Spinal cord (tissue), 10 donors: ENCODE measurements around the gene DPEP2. TPM values are rescaled to one million over a fixed set of nuclear protein-coding genes. Genes with fewer than 3 reads are reported as not detected.
"Not testable (repeated sequence)": the region's sequence is repeated elsewhere in the genome, so short reads cannot be mapped to it uniquely, and the experiment has no call there.

ENCODE experiments used
- DNase-seq, 6 donors: peaks; one replicate each; pipeline versions ENCODE4 v3.0.0 to v3.0.0-alpha.2; 2013 to 2015; ENCODE audit warnings: low spot score in 6 of 6, low read depth in 4 of 6
- H3K27ac ChIP-seq: one replicate; pipeline ENCODE4 v1.5.1; 2013; ENCODE audit warnings: low read depth, low read length, control low read depth
- H3K27me3 ChIP-seq: one replicate; pipeline ENCODE4 v1.6.1; 2013; ENCODE audit warnings: low read length; ENCODE audit not compliant: control insufficient read depth, insufficient read depth
- H3K36me3 ChIP-seq: one replicate; pipeline ENCODE4 v1.6.1; 2013; ENCODE audit warnings: low read length; ENCODE audit not compliant: control insufficient read depth, insufficient read depth
- H3K4me1 ChIP-seq: one replicate; pipeline ENCODE4 v1.6.1; 2013; ENCODE audit warnings: low read length; ENCODE audit not compliant: control insufficient read depth, insufficient read depth
- H3K4me3 ChIP-seq: one replicate; pipeline ENCODE4 v1.5.1; 2013; ENCODE audit warnings: low read depth, low read length, control low read depth
- H3K9me3 ChIP-seq: one replicate; pipeline ENCODE4 v1.6.1; 2013; ENCODE audit warnings: low read length; ENCODE audit not compliant: control insufficient read depth, insufficient read depth
- WGBS: methylation state at CpG from one replicate; pipeline ENCODE4 v1.1.5; 2013; ENCODE audit warnings: missing lambda C conversion rate; ENCODE audit not compliant: insufficient coverage; 5-methylcytosine and 5-hydroxymethylcytosine counted together
- polyA plus RNA-seq, 2 donors: library from polyadenylated mRNA; unstranded; fragments of 120-200 nt; gene quantifications; one replicate each; pipeline ENCODE4 v1.2.1, GENCODE V29; 2013; ENCODE audit not compliant: insufficient read length in 2 of 2
- small RNA-seq: library from RNA; depleted of rRNA; stranded (forward); fragments of <200 nt; gene quantifications from one replicate; pipeline ENCODE3, GENCODE V24; 2014; ENCODE audit warnings: low replicate concordance
- total RNA-seq, 2 donors: library from RNA; depleted of rRNA in 1 of 2; stranded (reverse); fragments of 120-200 nt in 1 of 2; fragments of >200 nt in 1 of 2; gene quantifications; one replicate each; pipeline versions ENCODE4 v1.2.3 to v1.2.4, GENCODE V29; 2013 to 2014
- donor health status: healthy.

Gene DPEP2
- total and polyA plus RNA-seq, 4 donors = 1.0 to 3.0 (median 2.5) TPM

- DNase-seq = no peak
- Histone ChIP-seq H3K4me1 (peaks cover 54% of the 10 kb centered on the region), H3K36me3 (peaks cover 74% of the 10 kb centered on the region), H3K4me3 (no peak overlapping the region), H3K9me3 (no peaks in the 10 kb centered on the region), H3K27me3 (no peaks in the 10 kb centered on the region), H3K27ac (no peak overlapping the region)
- 88% methylated on average over 9 of the region's 9 CpGs for WGBS
Measured at GRCh38 chr16:67941469-67942199, 57.6 kb downstream of the DPEP2 start.

- H3K27ac ChIP-seq = no peak overlapping the region
- WGBS = 90% methylated on average over 4 of the region's 5 CpGs
- H3K4me1 ChIP-seq = peaks cover 45% of the 10 kb centered on the region
Measured at GRCh38 chr16:67940446-67941089, 58.7 kb downstream of the DPEP2 start.

GRCh38 chr16:67939507-67940445, 59.5 kb downstream of the DPEP2 start:
- Histone ChIP-seq H3K27ac (no peak overlapping the region), H3K27me3 (no peaks in the 10 kb centered on the region), H3K9me3 (no peaks in the 10 kb centered on the region), H3K4me3 (no peak overlapping the region), H3K4me1 (peaks cover 44% of the 10 kb centered on the region), H3K36me3 (peaks cover 56% of the 10 kb centered on the region)
- DNase-seq = no peak
- 89% methylated on average over 33 of the region's 33 CpGs for WGBS

More at GRCh38 chr16:67940446-67941089, 58.7 kb downstream of the DPEP2 start:
- Histone ChIP-seq H3K4me3 (no peak overlapping the region), H3K27me3 (no peaks in the 10 kb centered on the region), H3K9me3 (no peaks in the 10 kb centered on the region), H3K36me3 (peaks cover 63% of the 10 kb centered on the region)
- DNase-seq = no peak

- DNase-seq, H3K27ac ChIP-seq, H3K9me3 ChIP-seq, H3K4me3 ChIP-seq, H3K27me3 ChIP-seq: not testable (repeated sequence)
- 100% methylated on average over 2 of the region's 5 CpGs for WGBS
- H3K4me1 ChIP-seq = peaks cover 38% of the 10 kb centered on the region
- H3K36me3 ChIP-seq = peaks cover 47% of the 10 kb centered on the region
Measured at GRCh38 chr16:67937713-67938112, 61.6 kb downstream of the DPEP2 start.

Small RNA genes within 50 kb of the gene (small RNA-seq; reads per million reads assigned to genes)
- not detected for gene RNU6-359P

Other genes starting within 250 kb of the DPEP2 start
- 1 to 10 TPM; 6.7 to 8.2 TPM for gene RANBP10, start 192.9 kb downstream of the DPEP2 start, total RNA-seq
- gene RANBP10, start 192.9 kb downstream of the DPEP2 start, polyA plus RNA-seq = 10 to 100 TPM; 15.9 to 25.6 TPM
- 10 to 100 TPM in 1 of 2 donors, 1 to 10 TPM in 1; 4.3 to 11.7 TPM for gene TSNAXIP1, start 192.6 kb downstream of the DPEP2 start, total RNA-seq
- gene TSNAXIP1, start 192.6 kb downstream of the DPEP2 start, polyA plus RNA-seq = 10 to 100 TPM; 14.9 to 20.0 TPM
- 10 to 100 TPM; 22.4 to 39.7 TPM for gene THAP11, start 157.2 kb downstream of the DPEP2 start, total RNA-seq
- 10 to 100 TPM; 31.3 to 34.9 TPM for gene THAP11, start 157.2 kb downstream of the DPEP2 start, polyA plus RNA-seq
- gene NUTF2, start 152.6 kb downstream of the DPEP2 start, total RNA-seq = 10 to 100 TPM; 47.7 to 82.6 TPM
- 100 to 1,000 TPM; 138 to 150 TPM for gene NUTF2, start 152.6 kb downstream of the DPEP2 start, polyA plus RNA-seq
- 10 to 100 TPM; 22.1 to 50.8 TPM for gene CENPT, start 151.8 kb downstream of the DPEP2 start, total RNA-seq
- 10 to 100 TPM; 60.0 to 79.2 TPM for gene CENPT, start 151.8 kb downstream of the DPEP2 start, polyA plus RNA-seq
- 10 to 100 TPM; 40.8 to 46.7 TPM for gene EDC4, start 126.4 kb downstream of the DPEP2 start, total RNA-seq
- 10 to 100 TPM; 92.0 to 97.9 TPM for gene EDC4, start 126.4 kb downstream of the DPEP2 start, polyA plus RNA-seq
- gene NRN1L, start 114.6 kb downstream of the DPEP2 start, total RNA-seq = 1 to 10 TPM in 1 of 2 donors, under 1 TPM in 1; 0.89 to 2.5 TPM
- 1 to 10 TPM; 1.4 to 1.6 TPM for gene NRN1L, start 114.6 kb downstream of the DPEP2 start, polyA plus RNA-seq
- gene PSKH1, start 106.2 kb downstream of the DPEP2 start, total RNA-seq = 10 to 100 TPM in 1 of 2 donors, 1 to 10 TPM in 1; 8.7 to 18.3 TPM
- gene PSKH1, start 106.2 kb downstream of the DPEP2 start, polyA plus RNA-seq = 10 to 100 TPM; 31.7 TPM
- 1 to 10 TPM in 1 of 2 donors, under 1 TPM in 1; 0.89 to 1.4 TPM for gene CTRL, start 67.6 kb downstream of the DPEP2 start, total RNA-seq
- 1 to 10 TPM; 4.6 to 8.1 TPM for gene CTRL, start 67.6 kb downstream of the DPEP2 start, polyA plus RNA-seq
- gene PSMB10, start 62.6 kb downstream of the DPEP2 start, total RNA-seq = 10 to 100 TPM; 18.7 to 64.5 TPM
- gene PSMB10, start 62.6 kb downstream of the DPEP2 start, polyA plus RNA-seq = 10 to 100 TPM; 61.9 to 64.1 TPM
- gene LCAT, start 55.4 kb downstream of the DPEP2 start, total RNA-seq = 10 to 100 TPM in 1 of 2 donors, 1 to 10 TPM in 1; 5.8 to 18.4 TPM
- 10 to 100 TPM; 35.3 to 50.0 TPM for gene LCAT, start 55.4 kb downstream of the DPEP2 start, polyA plus RNA-seq
- gene SLC12A4, start 30.8 kb downstream of the DPEP2 start, total RNA-seq = 10 to 100 TPM; 31.8 to 45.4 TPM
- 10 to 100 TPM; 52.9 to 58.8 TPM for gene SLC12A4, start 30.8 kb downstream of the DPEP2 start, polyA plus RNA-seq
- gene DPEP3, start 19.0 kb downstream of the DPEP2 start, total RNA-seq = under 1 TPM in 1 of 2 donors, not detected in 1; 0.11 TPM
- under 1 TPM; 0.12 to 0.22 TPM for gene DPEP3, start 19.0 kb downstream of the DPEP2 start, polyA plus RNA-seq
- gene DPEP2NB, start 16.4 kb upstream of the DPEP2 start, total RNA-seq = not detected
- not detected for gene DPEP2NB, start 16.4 kb upstream of the DPEP2 start, polyA plus RNA-seq
- 1 to 10 TPM; 6.9 to 7.4 TPM for gene DDX28, start 23.7 kb upstream of the DPEP2 start, total RNA-seq
- gene DDX28, start 23.7 kb upstream of the DPEP2 start, polyA plus RNA-seq = 1 to 10 TPM; 8.2 to 9.7 TPM
- gene DUS2, start 23.8 kb upstream of the DPEP2 start, total RNA-seq = 10 to 100 TPM; 13.9 to 16.8 TPM
- gene DUS2, start 23.8 kb upstream of the DPEP2 start, polyA plus RNA-seq = 10 to 100 TPM; 13.3 to 17.2 TPM
- 10 to 100 TPM; 24.7 to 36.7 TPM for gene NFATC3, start 85.9 kb upstream of the DPEP2 start, total RNA-seq
- gene NFATC3, start 85.9 kb upstream of the DPEP2 start, polyA plus RNA-seq = 10 to 100 TPM; 15.1 to 16.9 TPM
- gene ESRP2, start 236.6 kb upstream of the DPEP2 start, total RNA-seq = under 1 TPM; 0.28 to 0.59 TPM
- 1 to 10 TPM in 1 of 2 donors, under 1 TPM in 1; 0.27 to 1.2 TPM for gene ESRP2, start 236.6 kb upstream of the DPEP2 start, polyA plus RNA-seq
- gene PLA2G15, start 245.9 kb upstream of the DPEP2 start, total RNA-seq = 10 to 100 TPM; 14.8 to 22.1 TPM
- 10 to 100 TPM; 23.6 to 26.5 TPM for gene PLA2G15, start 245.9 kb upstream of the DPEP2 start, polyA plus RNA-seq